Measurements from ENCODE around the gene GNAQ. TPM values are rescaled to one million over a fixed set of nuclear protein-coding genes. Genes with fewer than 3 reads are reported as not detected.

Gene GNAQ
- total RNA-seq, 2 donors from 2014 or later = 15.8 to 22.1 TPM

- no peak for ATAC-seq
- WGBS, 2 donors = 85 to 94% methylated on average over 4 of the region's 4 CpGs
- no peak overlapping the region for H3K4me3 ChIP-seq
- no peak for DNase-seq
- no peaks in the 10 kb centered on the region for H3K36me3 ChIP-seq (replicated peaks in 1 of 2; ENCODE audit: insufficient read depth in 1 of 2, low read depth in 2 of 2)
- no peak overlapping the region for H3K27ac ChIP-seq
- no peak for TF ChIP-seq POLR2A (IDR thresholded peaks at IDR 0.05)
- no peak for TF ChIP-seq CTCF (IDR thresholded peaks at IDR 0.05)
- intact Hi-C loops (cut with DNase I) = no loop called here
- peaks cover 4% of the 10 kb centered on the region for H3K4me1 ChIP-seq
- no peaks in the 10 kb centered on the region for H3K9me3 ChIP-seq
- no peaks in the 10 kb centered on the region for H3K27me3 ChIP-seq
These were observed 188.3 kb downstream of the GNAQ start for GRCh38 chr9:77843076-77843870.

GRCh38 chr9:77841739-77842386 lies 189.7 kb downstream of the GNAQ start:
- no peaks in the 10 kb centered on the region for H3K27me3 ChIP-seq
- intact Hi-C loops (cut with DNase I) = no loop called here
- H3K4me1 ChIP-seq = peaks cover 4% of the 10 kb centered on the region
- H3K4me3 ChIP-seq = no peak overlapping the region
- 54 to 72% methylated on average over 3 of the region's 3 CpGs for WGBS, 2 donors
- no peaks in the 10 kb centered on the region for H3K9me3 ChIP-seq
- ATAC-seq (no peak), DNase-seq (no peak)
- no peaks in the 10 kb centered on the region for H3K36me3 ChIP-seq (replicated peaks in 1 of 2; ENCODE audit: insufficient read depth in 1 of 2, low read depth in 2 of 2)
- TF ChIP-seq CTCF (IDR thresholded peaks at IDR 0.05) = peak in 2 of 7 experiments; percentile 10 to 20
- no peak for TF ChIP-seq POLR2A (IDR thresholded peaks at IDR 0.05)
- H3K27ac ChIP-seq = no peak overlapping the region

- no peak for DNase-seq
- intact Hi-C loops (cut with DNase I) = no loop called here
- Histone ChIP-seq H3K4me1 (peaks cover 4% of the 10 kb centered on the region), H3K27me3 (no peaks in the 10 kb centered on the region), H3K9me3 (no peaks in the 10 kb centered on the region), H3K36me3 (replicated peaks in 1 of 2; ENCODE audit: insufficient read depth in 1 of 2, low read depth in 2 of 2) (no peaks in the 10 kb centered on the region), H3K27ac (no peak overlapping the region), H3K4me3 (no peak overlapping the region)
- ATAC-seq = peak; percentile 40
- 41 to 42% methylated on average over 6 of the region's 6 CpGs for WGBS, 2 donors
- TF ChIP-seq POLR2A (IDR thresholded peaks at IDR 0.05) (no peak), CTCF (IDR thresholded peaks at IDR 0.05) (no peak)
These were observed 192.0 kb downstream of the GNAQ start for GRCh38 chr9:77839459-77840140.

GRCh38 chr9:77838986-77839385 lies 192.6 kb downstream of the GNAQ start:
- intact Hi-C loops (cut with DNase I) = no loop called here
- no peak for ATAC-seq
- WGBS, 2 donors = 48 to 93% methylated on average over 1 of the region's 1 CpG
- Histone ChIP-seq H3K4me3 (no peak overlapping the region), H3K27ac (no peak overlapping the region), H3K4me1 (peaks cover 4% of the 10 kb centered on the region), H3K27me3 (no peaks in the 10 kb centered on the region), H3K36me3 (replicated peaks in 1 of 2; ENCODE audit: insufficient read depth in 1 of 2, low read depth in 2 of 2) (no peaks in the 10 kb centered on the region), H3K9me3 (no peaks in the 10 kb centered on the region)
- no peak for TF ChIP-seq CTCF (IDR thresholded peaks at IDR 0.05)
- no peak for TF ChIP-seq POLR2A (IDR thresholded peaks at IDR 0.05)
- DNase-seq = no peak

Data from body of pancreas (tissue), 4 donors.